ENCODE results near the gene MYO1C.
A peak's percentile ranks its signal among the peaks of the same experiment; 100 is the strongest.
"Not testable (repeated sequence)": the region's sequence is repeated elsewhere in the genome, so short reads cannot be mapped to it uniquely, and the experiment has no call there.

MYO1C gene, protein sequence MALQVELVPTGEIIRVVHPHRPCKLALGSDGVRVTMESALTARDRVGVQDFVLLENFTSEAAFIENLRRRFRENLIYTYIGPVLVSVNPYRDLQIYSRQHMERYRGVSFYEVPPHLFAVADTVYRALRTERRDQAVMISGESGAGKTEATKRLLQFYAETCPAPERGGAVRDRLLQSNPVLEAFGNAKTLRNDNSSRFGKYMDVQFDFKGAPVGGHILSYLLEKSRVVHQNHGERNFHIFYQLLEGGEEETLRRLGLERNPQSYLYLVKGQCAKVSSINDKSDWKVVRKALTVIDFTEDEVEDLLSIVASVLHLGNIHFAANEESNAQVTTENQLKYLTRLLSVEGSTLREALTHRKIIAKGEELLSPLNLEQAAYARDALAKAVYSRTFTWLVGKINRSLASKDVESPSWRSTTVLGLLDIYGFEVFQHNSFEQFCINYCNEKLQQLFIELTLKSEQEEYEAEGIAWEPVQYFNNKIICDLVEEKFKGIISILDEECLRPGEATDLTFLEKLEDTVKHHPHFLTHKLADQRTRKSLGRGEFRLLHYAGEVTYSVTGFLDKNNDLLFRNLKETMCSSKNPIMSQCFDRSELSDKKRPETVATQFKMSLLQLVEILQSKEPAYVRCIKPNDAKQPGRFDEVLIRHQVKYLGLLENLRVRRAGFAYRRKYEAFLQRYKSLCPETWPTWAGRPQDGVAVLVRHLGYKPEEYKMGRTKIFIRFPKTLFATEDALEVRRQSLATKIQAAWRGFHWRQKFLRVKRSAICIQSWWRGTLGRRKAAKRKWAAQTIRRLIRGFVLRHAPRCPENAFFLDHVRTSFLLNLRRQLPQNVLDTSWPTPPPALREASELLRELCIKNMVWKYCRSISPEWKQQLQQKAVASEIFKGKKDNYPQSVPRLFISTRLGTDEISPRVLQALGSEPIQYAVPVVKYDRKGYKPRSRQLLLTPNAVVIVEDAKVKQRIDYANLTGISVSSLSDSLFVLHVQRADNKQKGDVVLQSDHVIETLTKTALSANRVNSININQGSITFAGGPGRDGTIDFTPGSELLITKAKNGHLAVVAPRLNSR

DNA sequence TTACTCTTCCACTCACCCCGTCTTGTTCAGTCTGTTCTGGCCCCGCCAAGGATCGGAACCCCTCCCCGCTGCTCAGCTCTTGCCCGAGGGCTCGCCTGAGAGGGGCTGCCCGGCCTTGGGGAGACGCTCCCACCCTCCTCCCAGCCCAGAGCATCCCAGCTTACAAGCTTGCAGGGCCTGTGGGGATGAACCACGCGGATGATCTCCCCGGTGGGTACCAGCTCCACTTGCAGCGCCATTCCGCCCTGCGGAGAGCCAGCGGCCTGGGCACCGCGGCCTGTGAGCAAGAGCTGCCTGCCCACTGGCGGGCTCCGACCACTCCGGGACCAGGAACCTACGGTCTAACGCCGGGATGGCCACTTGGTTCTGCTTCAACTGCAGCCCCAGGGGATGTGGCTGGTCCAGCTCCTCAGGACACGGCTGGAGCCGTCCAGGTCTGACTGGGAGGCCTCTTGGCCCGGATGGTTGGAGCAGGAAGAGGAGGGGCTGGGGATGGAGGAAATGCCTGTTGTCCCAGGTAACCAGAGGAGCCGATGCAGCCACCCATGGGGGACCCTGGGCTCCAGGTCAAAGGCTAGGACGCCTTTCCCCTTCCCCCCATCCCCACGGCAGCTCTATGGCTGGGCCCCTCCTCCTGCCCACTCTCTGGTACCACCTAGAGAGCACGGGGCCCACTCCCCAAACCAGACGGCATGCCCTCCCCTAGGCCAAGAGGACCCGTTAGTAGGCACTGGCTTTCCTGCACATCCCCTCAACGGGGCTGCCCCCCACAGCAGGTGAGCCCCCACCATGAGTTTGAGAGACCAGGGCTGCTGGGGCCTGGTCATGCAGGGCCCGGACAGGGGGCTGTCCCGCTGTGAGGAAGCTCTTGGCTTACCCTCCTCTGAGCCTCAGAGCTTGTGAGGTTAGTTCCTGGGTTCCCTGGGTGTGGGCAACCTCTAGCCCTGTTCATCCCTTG lies at the start of gene MYO1C:
Gene MYO1C, minus strand, starts transcription at position 438 of the 958 bp plus-strand sequence. Its CDS starts 199 bp downstream, at position 239.
- Histone ChIP-seq H3K4me3 (ENCODE audit: low read length) (peak within 1 kb of the TSS; percentile 47), H3K9me3 (ENCODE audit: control insufficient read depth, low read length) (no peaks in the 10 kb centered on the region), H3K36me3 (ENCODE audit: control insufficient read depth, insufficient read depth, low read length) (peaks cover 15% of the 10 kb centered on the region), H3K4me1 (ENCODE audit: control insufficient read depth, insufficient read depth, low read length) (peaks cover 44% of the 10 kb centered on the region), H3K9ac (ENCODE audit: low read length) (peak within 1 kb of the TSS; percentile 64), H3K27me3 (ENCODE audit: control insufficient read depth, insufficient read depth, low read length) (no peaks in the 10 kb centered on the region)

DNA sequence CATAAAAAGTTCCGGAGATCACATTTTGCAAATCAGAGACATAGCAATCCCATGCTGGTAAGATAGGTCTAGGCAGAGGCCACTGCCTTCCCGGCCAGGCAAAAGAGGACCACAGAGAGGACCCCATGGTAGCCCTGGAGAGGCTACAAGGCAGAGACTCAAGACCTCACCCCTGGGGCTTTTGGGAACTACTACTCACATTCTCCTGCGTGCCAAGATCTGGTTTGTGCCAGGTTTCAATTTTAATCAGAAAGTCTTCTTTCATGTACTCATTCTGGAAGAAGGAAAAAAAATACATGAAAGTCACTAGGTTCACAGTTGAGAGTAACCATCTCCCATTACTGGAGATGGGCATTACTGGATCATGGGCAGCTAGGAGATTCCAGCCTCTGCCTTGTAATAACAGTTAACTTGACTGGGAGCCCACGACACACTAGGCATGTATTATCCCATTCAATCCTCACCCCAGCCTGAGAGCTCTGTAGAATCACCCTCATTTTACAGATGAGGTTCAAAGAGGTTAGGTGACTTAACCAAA lies 49.0 kb upstream of the MYO1C start:
- Histone ChIP-seq H3K9me3 (ENCODE audit: control insufficient read depth, low read length) (no peaks in the 10 kb centered on the region), H3K9ac (ENCODE audit: low read length) (no peak overlapping the region), H3K27me3 (ENCODE audit: control insufficient read depth, insufficient read depth, low read length) (no peaks in the 10 kb centered on the region), H3K4me1 (ENCODE audit: control insufficient read depth, insufficient read depth, low read length) (no peaks in the 10 kb centered on the region), H3K36me3 (ENCODE audit: control insufficient read depth, insufficient read depth, low read length) (peaks cover 13% of the 10 kb centered on the region), H3K4me3 (ENCODE audit: low read length) (no peak overlapping the region)

DNA sequence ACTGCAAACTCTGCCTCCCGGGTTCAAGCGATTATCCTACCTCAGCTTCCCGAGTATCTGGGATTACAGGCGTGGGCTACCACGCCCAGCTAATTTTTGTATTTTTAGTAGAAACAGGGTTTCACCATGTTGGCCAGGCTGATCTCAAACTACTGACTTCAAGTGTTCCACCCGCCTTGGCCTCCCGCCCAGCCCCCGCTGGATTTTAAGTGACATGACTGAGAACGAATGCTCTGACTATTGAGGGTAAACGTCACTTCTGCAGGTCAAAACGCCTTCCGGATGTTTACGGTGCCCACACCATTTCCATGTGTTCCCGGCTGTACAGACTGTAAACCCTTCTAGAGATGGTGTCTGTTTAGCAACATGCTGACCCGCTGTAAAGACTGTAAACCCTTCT lies 47.3 kb upstream of the MYO1C start:
- Histone ChIP-seq H3K4me3 (ENCODE audit: low read length) (no peak overlapping the region), H3K9me3 (ENCODE audit: control insufficient read depth, low read length) (no peaks in the 10 kb centered on the region), H3K36me3 (ENCODE audit: control insufficient read depth, insufficient read depth, low read length) (peaks cover 13% of the 10 kb centered on the region)

DNA sequence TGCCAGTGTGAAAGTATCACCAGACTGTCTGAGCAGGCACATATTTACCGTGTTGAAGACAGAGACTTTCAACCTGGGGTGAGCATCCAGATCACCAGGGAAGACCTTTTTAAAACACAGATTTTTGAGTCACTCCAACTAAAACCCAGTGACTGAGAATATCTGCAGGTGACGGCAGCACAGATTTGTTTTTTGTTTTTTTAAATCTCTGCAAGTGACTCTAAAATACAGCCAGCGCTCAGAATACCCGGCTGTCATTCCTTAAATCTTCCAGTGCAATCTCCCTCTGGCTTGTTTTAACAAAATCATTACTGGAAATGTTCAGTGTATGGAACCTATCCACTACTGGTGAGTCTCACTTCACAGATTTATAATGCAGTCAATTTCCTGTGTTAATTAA lies 43.3 kb upstream of the MYO1C start:
- H3K9me3 ChIP-seq (ENCODE audit: control insufficient read depth, low read length) = no peaks in the 10 kb centered on the region

More for the DNA sequence above, 47.3 kb upstream of the MYO1C start:
- H3K27me3 ChIP-seq (ENCODE audit: control insufficient read depth, insufficient read depth, low read length) = no peaks in the 10 kb centered on the region
- no peaks in the 10 kb centered on the region for H3K4me1 ChIP-seq (ENCODE audit: control insufficient read depth, insufficient read depth, low read length)
- H3K9ac ChIP-seq (ENCODE audit: low read length) = no peak overlapping the region

DNA sequence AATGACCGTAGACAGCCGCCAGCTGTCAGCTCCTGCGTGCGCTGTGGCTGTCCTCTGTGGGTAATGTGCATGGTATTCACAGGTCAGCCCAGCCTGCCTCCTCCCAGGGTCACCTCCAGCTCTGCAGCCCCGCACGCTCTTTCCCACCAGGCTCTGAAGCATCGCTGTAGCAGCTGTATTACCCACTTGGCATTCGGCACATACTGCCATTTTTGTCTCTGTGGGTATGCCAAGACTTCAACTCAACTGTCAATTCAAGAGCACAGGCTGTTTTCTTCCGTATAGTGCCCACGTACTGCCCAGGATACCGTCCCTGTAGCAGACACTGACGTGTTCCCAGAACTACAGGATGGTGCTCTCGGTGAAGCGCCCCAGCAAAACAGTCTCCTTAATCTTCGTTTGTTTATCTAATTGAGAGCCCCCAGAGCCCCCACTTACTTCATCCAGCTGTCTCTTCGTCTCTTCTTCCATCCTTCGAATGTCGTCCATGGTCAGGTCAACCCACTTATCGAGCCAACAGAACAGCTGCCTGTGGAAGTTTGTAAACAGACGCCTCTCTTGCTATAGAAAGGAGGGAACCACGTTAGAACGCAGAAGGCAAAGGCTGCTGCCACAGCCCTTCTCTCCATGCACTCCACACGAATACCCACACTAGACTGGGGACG lies 41.3 kb upstream of the MYO1C start:
- Histone ChIP-seq H3K27me3 (ENCODE audit: control insufficient read depth, insufficient read depth, low read length) (no peaks in the 10 kb centered on the region), H3K9me3 (ENCODE audit: control insufficient read depth, low read length) (no peaks in the 10 kb centered on the region), H3K9ac (ENCODE audit: low read length) (no peak overlapping the region), H3K36me3 (ENCODE audit: control insufficient read depth, insufficient read depth, low read length) (peaks cover 9% of the 10 kb centered on the region), H3K4me1 (ENCODE audit: control insufficient read depth, insufficient read depth, low read length) (no peaks in the 10 kb centered on the region), H3K4me3 (ENCODE audit: low read length) (no peak overlapping the region)

More for the DNA sequence above, 43.3 kb upstream of the MYO1C start:
- Histone ChIP-seq H3K36me3 (ENCODE audit: control insufficient read depth, insufficient read depth, low read length) (peaks cover 15% of the 10 kb centered on the region), H3K27me3 (ENCODE audit: control insufficient read depth, insufficient read depth, low read length) (no peaks in the 10 kb centered on the region), H3K9ac (ENCODE audit: low read length) (no peak overlapping the region), H3K4me3 (ENCODE audit: low read length) (no peak overlapping the region), H3K4me1 (ENCODE audit: control insufficient read depth, insufficient read depth, low read length) (no peaks in the 10 kb centered on the region)

DNA sequence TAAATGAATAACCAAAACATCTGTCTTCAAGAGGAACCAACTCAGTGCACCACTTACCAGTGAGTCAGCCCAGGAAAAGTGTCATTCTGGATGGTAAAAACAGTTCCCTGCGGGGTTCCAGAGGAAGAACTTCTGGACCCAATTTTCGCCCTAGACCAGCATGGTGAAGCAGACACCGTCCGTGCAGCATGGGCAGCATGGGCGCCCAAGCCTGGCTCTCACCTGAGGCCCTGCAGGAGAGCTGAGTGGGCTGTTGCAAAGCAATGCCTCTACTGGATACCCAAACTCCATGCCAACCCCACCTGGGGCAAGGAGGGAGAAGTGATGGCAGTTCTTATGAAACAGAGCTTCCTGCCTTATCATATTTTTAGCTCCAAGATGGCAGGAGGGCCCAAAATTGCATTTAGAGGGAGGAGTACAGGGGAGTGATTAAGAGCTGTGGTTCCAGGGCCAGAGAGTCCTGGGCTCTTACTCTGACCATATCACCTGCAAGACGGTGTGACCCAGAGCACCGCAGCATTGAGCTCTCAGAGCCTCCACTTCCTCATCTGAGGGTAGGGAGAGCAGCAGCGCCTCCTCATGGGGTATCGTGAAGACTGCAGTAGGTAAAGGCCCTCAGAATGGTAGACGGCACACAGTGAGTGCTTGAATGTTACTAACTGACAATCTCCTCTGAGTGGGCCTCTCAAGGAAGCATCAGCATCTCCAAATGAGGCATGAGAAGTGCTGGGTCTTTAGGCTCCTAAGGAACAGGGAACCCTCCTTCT lies 40.5 kb upstream of the MYO1C start:
- Histone ChIP-seq H3K9ac (ENCODE audit: low read length) (no peak overlapping the region), H3K4me3 (ENCODE audit: low read length) (no peak overlapping the region), H3K4me1 (ENCODE audit: control insufficient read depth, insufficient read depth, low read length) (no peaks in the 10 kb centered on the region), H3K27me3 (ENCODE audit: control insufficient read depth, insufficient read depth, low read length) (no peaks in the 10 kb centered on the region), H3K36me3 (ENCODE audit: control insufficient read depth, insufficient read depth, low read length) (peaks cover 9% of the 10 kb centered on the region), H3K9me3 (ENCODE audit: control insufficient read depth, low read length) (no peaks in the 10 kb centered on the region)

DNA sequence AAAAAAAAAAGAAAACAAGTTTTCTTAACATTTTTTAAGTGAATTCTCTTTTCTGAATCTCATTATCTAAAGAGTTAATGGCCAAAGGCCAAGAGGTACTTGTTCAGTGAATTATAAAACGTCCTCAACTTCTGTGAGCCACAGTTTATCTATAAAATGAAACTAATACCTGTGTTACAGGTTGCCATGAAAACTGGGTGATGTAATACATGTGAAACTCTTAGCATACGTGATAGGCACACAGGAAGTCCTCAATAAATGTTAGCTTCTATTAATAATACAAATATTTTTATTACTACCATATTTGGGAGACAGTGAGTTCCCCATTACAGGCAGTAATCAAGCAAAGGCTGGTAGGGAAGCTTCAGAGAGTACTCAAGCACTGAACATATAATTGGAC lies 37.4 kb upstream of the MYO1C start:
- Histone ChIP-seq H3K36me3 (ENCODE audit: control insufficient read depth, insufficient read depth, low read length) (peaks cover 9% of the 10 kb centered on the region), H3K9me3 (ENCODE audit: control insufficient read depth, low read length) (no peaks in the 10 kb centered on the region), H3K9ac (ENCODE audit: low read length) (no peak overlapping the region), H3K27me3 (ENCODE audit: control insufficient read depth, insufficient read depth, low read length) (no peaks in the 10 kb centered on the region), H3K4me1 (ENCODE audit: control insufficient read depth, insufficient read depth, low read length) (no peaks in the 10 kb centered on the region), H3K4me3 (ENCODE audit: low read length) (no peak overlapping the region)

DNA sequence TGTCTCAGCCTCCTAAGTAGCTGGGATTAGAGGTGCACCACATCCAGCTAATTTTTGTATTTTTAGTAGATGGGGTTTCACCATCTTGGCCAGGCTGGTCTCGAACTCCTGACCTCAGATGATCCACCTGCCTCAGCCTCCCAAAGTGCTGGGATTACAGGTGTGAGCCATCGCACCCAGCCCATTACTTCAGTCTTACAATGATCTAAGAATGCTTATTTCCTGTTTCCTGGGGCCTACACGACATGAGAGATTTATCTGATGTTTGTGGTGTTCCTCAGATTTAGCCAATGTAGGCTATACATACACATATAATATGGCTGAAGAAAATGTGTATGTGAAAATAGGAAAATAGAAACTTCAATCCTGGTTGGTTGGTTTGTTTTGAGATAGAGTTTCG lies 34.4 kb upstream of the MYO1C start:
- H3K9me3 ChIP-seq (ENCODE audit: control insufficient read depth, low read length); H3K9ac ChIP-seq (ENCODE audit: low read length); H3K4me1 ChIP-seq (ENCODE audit: control insufficient read depth, insufficient read depth, low read length); H3K4me3 ChIP-seq (ENCODE audit: low read length); H3K36me3 ChIP-seq (ENCODE audit: control insufficient read depth, insufficient read depth, low read length); H3K27me3 ChIP-seq (ENCODE audit: control insufficient read depth, insufficient read depth, low read length): not testable (repeated sequence)

DNA sequence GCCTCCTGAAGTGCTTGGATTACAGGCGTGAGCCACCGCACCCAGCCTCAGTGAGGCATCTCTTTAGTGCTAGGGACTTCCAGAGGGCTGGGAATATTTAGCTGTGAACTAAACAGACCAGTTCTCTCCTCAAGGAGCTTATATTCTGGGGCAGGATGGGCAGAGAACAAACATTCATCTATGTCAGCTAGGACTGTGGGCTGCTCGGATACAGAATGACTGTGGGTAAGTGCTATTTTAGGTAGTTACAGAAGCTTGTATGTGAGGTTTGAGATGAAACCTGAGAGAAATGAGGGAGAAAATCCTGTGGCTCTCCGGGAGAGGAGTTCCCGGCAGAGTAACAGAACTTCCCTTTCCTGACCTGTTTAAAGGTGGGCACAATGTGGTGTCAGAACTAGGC lies 30.1 kb upstream of the MYO1C start:
- Histone ChIP-seq H3K4me1 (ENCODE audit: control insufficient read depth, insufficient read depth, low read length) (peaks cover 2% of the 10 kb centered on the region), H3K4me3 (ENCODE audit: low read length) (no peak overlapping the region), H3K36me3 (ENCODE audit: control insufficient read depth, insufficient read depth, low read length) (peaks cover 6% of the 10 kb centered on the region), H3K9ac (ENCODE audit: low read length) (no peak overlapping the region), H3K9me3 (ENCODE audit: control insufficient read depth, low read length) (no peaks in the 10 kb centered on the region), H3K27me3 (ENCODE audit: control insufficient read depth, insufficient read depth, low read length) (no peaks in the 10 kb centered on the region)

DNA sequence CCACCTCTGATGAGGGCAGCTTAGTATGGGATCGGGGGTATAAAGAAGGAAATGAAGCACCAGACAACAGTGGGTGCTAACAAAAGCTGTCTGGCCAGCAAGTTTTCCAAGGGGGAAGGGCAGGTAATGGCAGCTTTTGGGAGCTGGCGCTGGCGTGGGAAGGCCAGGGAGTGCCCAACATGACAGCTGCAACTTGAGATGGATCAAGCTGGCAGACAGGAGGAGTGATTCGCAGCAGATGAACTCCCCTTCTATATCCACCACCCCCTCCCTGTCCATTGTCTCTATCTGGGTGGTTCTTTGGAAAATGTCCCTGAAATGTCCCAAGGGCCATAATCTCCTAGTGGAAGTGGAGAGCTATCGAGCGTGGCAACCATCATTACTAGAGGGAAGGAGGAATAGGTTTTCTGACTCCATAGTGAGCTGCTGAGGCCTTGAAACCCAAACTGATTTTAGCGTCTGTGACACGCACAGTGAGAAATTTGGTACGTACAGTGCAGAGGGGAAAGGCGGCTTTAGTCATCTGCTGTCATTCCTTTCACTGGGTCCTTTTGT lies 28.7 kb upstream of the MYO1C start:
- H3K36me3 ChIP-seq (ENCODE audit: control insufficient read depth, insufficient read depth, low read length) = peaks cover 6% of the 10 kb centered on the region
- H3K9me3 ChIP-seq (ENCODE audit: control insufficient read depth, low read length) = no peaks in the 10 kb centered on the region
- H3K27me3 ChIP-seq (ENCODE audit: control insufficient read depth, insufficient read depth, low read length) = no peaks in the 10 kb centered on the region
- H3K4me3 ChIP-seq (ENCODE audit: low read length) = no peak overlapping the region
- H3K4me1 ChIP-seq (ENCODE audit: control insufficient read depth, insufficient read depth, low read length) = peaks cover 4% of the 10 kb centered on the region
- H3K9ac ChIP-seq (ENCODE audit: low read length) = no peak overlapping the region
